ENCODE data around the gene HAUS7.
"Not testable (repeated sequence)": the region's sequence is repeated elsewhere in the genome, so short reads cannot be mapped to it uniquely, and the experiment has no call there.

DNA sequence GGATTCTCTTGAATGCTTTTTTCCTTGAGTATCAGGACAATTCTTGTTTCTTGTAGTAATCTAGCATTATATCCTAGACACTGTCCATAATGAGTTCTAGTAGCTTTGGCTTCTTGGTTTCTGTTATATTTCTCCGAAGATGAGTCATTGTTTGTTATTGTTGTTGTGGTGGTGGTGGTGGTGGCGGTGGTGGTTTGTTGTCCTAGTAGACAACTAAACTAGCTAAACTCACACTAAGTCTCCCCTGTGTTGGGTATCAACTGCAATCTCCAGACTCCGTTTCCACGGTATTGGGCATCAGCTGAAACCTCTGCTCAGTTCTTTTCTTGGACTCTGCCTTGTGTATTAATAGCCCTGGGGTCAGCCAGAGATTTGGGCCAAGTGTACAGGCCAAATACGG lies 66.0 kb downstream of the HAUS7 start:
- TF ChIP-seq, protein P1, sequence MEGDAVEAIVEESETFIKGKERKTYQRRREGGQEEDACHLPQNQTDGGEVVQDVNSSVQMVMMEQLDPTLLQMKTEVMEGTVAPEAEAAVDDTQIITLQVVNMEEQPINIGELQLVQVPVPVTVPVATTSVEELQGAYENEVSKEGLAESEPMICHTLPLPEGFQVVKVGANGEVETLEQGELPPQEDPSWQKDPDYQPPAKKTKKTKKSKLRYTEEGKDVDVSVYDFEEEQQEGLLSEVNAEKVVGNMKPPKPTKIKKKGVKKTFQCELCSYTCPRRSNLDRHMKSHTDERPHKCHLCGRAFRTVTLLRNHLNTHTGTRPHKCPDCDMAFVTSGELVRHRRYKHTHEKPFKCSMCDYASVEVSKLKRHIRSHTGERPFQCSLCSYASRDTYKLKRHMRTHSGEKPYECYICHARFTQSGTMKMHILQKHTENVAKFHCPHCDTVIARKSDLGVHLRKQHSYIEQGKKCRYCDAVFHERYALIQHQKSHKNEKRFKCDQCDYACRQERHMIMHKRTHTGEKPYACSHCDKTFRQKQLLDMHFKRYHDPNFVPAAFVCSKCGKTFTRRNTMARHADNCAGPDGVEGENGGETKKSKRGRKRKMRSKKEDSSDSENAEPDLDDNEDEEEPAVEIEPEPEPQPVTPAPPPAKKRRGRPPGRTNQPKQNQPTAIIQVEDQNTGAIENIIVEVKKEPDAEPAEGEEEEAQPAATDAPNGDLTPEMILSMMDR (IDR thresholded peaks at IDR 0.05): not testable (repeated sequence)
- not testable (repeated sequence) for TF ChIP-seq POLR2A, POLR2AphosphoS5 (IDR thresholded peaks at IDR 0.05)
